ENCODE results near the gene LMX1B.

Gene LMX1B

DNA sequence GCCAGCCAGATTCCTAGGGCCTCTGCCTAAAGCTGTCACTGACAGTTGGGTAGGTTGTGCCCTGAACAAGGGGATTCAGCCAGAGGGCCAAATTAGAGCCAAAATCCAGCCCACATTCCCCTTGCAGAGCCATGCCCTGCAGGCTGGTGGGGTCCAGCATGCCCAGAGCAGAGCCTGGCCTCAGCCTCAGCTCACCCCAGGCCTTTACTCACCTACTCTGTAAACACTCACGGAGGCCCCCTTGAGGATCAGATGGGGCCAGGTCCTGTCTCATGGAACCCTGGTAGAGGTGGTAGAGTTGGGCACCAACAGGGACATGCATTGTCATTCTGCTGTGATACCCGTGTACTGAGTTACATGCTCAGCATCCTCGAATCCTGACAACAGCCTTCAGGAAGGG is 74.9 kb downstream of the LMX1B start:
- Histone ChIP-seq H3K4me1 (no peaks in the 10 kb centered on the region), H3K27ac (no peak overlapping the region), H3K9me3 (no peaks in the 10 kb centered on the region), H3K27me3 (peaks cover 0 to 77% of the 10 kb centered on the region in 2 donors), H3K4me3 (no peak overlapping the region), H3K36me3 (peaks cover 0 to 18% (median 0%) of the 10 kb centered on the region in 3 donors)
- DNase-seq: no peak
- intact Hi-C loops (cut with DNase I; ENCODE audit: low total_unique reads): no loop called here
- TF ChIP-seq, protein P1, sequence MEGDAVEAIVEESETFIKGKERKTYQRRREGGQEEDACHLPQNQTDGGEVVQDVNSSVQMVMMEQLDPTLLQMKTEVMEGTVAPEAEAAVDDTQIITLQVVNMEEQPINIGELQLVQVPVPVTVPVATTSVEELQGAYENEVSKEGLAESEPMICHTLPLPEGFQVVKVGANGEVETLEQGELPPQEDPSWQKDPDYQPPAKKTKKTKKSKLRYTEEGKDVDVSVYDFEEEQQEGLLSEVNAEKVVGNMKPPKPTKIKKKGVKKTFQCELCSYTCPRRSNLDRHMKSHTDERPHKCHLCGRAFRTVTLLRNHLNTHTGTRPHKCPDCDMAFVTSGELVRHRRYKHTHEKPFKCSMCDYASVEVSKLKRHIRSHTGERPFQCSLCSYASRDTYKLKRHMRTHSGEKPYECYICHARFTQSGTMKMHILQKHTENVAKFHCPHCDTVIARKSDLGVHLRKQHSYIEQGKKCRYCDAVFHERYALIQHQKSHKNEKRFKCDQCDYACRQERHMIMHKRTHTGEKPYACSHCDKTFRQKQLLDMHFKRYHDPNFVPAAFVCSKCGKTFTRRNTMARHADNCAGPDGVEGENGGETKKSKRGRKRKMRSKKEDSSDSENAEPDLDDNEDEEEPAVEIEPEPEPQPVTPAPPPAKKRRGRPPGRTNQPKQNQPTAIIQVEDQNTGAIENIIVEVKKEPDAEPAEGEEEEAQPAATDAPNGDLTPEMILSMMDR (IDR thresholded peaks at IDR 0.05): no peak

DNA sequence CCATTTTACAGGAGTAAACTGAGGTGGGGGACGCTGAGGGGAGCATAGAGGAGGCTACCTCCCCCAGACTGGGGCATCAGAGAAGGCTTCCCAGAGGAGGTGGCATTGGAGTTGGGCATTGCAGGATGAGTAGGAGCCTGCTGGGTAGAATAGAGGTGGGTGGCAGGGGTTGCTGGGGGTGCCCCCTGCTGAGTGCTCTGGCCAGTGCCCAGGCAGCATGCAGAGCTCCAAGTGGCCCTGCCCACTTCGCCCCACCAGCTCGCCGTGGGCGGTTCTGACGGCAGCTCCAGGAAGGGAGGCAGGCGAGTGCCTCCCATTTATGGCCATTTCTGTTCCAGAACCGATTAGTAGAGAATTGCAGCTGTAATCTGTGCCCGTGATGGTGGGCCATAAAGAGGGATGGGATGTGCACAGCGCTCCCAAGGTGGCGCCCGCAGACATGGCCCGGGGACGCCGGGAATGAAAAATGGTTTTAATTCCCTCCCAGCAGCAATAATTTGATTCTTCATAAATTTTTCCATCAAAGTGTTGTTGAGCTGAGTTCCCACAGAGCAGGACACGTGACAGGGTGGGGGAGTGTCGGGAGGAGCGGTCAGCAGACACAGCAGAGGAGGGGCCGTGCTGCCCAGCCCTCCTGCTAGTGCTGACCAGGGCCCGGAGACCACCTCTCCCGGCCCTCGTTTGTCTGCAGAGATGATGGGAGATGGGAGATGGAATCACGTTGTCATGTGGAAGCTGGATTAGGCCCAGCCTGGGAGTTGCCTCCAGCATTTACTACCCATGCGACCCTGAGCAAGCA is 75.5 kb downstream of the LMX1B start:
- H3K27ac ChIP-seq: no peak overlapping the region
- intact Hi-C loops (cut with DNase I; ENCODE audit: low total_unique reads): no loop called here
- H3K4me3 ChIP-seq: no peak overlapping the region
- H3K27me3 ChIP-seq: peaks cover 0 to 71% of the 10 kb centered on the region in 2 donors
- peaks cover 0 to 20% (median 0%) of the 10 kb centered on the region in 3 donors for H3K36me3 ChIP-seq
- TF ChIP-seq, protein P1 (IDR thresholded peaks at IDR 0.05): no peak
- H3K4me1 ChIP-seq: no peaks in the 10 kb centered on the region
- DNase-seq: no peak
- no peaks in the 10 kb centered on the region for H3K9me3 ChIP-seq

DNA sequence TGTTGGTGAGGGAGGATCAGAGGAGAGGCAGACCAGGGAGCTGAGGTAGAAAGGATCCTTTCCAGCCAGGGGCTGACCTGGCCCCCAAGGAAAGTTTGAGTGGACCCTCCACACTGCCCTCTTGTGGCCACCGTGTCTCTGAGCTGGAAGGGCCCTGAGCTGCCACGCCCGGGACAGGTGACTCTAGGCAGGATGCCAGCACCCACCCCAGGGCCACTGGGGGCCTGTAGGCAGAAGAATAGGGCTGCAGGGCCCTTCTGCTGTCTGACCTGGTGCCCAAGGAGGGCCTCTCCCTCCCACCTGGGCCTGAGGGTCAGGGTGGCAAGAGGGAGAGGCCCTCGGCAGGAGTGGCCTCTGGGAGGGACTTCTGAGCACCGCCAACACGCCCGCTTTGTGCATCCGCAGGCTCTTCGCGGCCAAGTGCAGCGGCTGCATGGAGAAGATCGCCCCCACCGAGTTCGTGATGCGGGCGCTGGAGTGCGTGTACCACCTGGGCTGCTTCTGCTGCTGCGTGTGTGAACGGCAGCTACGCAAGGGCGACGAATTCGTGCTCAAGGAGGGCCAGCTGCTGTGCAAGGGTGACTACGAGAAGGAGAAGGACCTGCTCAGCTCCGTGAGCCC is 76.8 kb downstream of the LMX1B start:
- H3K36me3 ChIP-seq: peaks cover 0 to 23% (median 0%) of the 10 kb centered on the region in 3 donors
- H3K4me1 ChIP-seq: no peaks in the 10 kb centered on the region
- no peak overlapping the region for H3K4me3 ChIP-seq
- peaks cover 0 to 69% of the 10 kb centered on the region in 2 donors for H3K27me3 ChIP-seq
- TF ChIP-seq, protein P1 (IDR thresholded peaks at IDR 0.05): peak; percentile 5 to 25
- H3K9me3 ChIP-seq: no peaks in the 10 kb centered on the region
- H3K27ac ChIP-seq: no peak overlapping the region
- intact Hi-C loops (cut with DNase I; ENCODE audit: low total_unique reads): no loop called here
- DNase-seq: no peak

DNA sequence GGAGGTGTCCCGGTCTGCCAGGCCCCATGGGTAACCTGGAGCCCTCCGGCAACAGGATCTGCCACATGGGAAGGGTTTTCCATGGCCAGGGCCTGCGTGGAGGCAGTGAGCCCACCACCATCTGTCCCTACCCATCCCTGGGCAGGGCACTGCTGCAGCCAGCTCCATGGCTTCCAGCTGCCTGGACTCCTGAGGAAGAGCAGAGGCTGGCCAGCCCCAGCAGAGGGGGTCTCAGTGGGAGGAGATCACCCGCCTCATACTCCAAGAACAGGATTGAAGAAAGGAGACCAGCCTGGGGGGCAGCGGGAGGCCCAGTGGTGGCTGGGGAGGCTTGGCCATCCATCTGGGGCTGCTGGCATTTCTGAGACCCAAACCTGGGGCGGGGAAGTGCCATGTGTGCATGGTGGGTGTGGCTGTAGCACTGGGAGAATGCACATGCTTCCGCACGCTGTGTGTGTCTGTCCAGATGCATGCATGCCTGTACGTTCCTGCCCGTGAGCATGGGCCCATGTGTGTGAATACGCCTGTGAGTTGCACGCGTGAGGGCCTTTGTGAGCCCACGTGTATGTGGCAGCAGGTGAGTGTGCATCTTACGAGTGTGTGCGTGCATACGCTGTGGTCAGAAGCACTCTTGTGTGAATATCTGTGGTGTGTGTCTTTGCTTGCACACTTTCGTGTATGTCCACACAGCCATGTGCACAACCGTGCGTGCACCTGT is 78.5 kb downstream of the LMX1B start:
- H3K4me3 ChIP-seq: no peak overlapping the region
- intact Hi-C loops (cut with DNase I; ENCODE audit: low total_unique reads): no loop called here

DNA sequence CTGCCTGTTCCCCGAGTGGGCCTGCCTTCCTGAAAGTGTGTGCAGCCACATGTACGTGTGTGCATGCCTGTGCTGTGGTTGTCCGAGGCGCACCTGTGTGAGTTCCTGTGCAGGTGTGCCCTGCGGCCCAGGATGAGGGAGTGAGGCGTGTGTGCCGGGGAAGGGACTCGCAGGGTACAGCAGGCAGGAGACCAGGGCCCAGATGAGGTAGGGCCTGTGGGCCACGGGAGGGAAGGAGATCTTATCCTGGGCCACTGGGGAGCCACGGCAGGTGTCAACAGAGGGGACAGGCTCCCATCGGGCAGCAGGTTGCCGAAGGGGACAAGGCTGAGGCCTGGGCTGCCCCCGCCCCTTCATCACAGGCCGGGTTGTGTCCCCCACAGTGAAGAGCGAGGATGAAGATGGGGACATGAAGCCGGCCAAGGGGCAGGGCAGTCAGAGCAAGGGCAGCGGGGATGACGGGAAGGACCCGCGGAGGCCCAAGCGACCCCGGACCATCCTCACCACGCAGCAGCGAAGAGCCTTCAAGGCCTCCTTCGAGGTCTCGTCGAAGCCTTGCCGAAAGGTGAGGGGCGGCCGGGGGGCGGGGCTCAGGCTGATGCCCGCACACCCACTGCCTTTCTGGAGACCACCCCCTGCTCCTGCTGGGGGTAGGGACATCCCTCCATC is 79.2 kb downstream of the LMX1B start:
- TF ChIP-seq, protein P1 (IDR thresholded peaks at IDR 0.05): no peak
- DNase-seq: no peak
- H3K36me3 ChIP-seq: peaks cover 0 to 43% (median 0%) of the 10 kb centered on the region in 3 donors
- peaks cover 0 to 58% of the 10 kb centered on the region in 2 donors for H3K27me3 ChIP-seq
- H3K9me3 ChIP-seq: no peaks in the 10 kb centered on the region
- no peak overlapping the region for H3K27ac ChIP-seq
- intact Hi-C loops (cut with DNase I; ENCODE audit: low total_unique reads): no loop called here
- H3K4me1 ChIP-seq: no peaks in the 10 kb centered on the region
- no peak overlapping the region for H3K4me3 ChIP-seq

More for the DNA sequence above, 78.5 kb downstream of the LMX1B start:
- no peaks in the 10 kb centered on the region for H3K9me3 ChIP-seq
- no peak for DNase-seq
- peaks cover 0 to 40% (median 0%) of the 10 kb centered on the region in 3 donors for H3K36me3 ChIP-seq
- H3K4me1 ChIP-seq: no peaks in the 10 kb centered on the region
- peaks cover 0 to 64% of the 10 kb centered on the region in 2 donors for H3K27me3 ChIP-seq
- TF ChIP-seq, protein P1 (IDR thresholded peaks at IDR 0.05): no peak
- H3K27ac ChIP-seq: no peak overlapping the region
